GM21381 (cell line): ENCODE data around the gene ZNF521.

Experiments
- ATAC-seq: cut with Tn5 transposase; IDR thresholded peaks from one replicate; pipeline ENCODE4 v1.9.1; 2021; ENCODE audit warnings: mild to moderate bottlenecking, moderate library complexity; ENCODE audit not compliant: unreplicated experiment

ZNF521 gene

DNA sequence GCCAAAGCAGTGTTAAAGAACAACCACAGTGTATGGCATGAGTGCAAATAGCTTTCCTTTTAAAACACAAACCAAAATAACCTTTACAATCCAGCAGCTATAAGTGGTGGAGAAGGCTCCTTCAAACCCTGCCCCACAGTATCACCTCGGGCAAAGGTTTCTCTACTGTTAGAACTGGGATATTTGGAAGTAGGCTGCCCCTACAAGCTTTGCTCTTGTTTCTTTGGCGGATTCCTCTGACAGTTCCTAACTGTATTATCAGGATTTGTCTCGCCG lies 214.8 kb downstream of the ZNF521 start:
- ATAC-seq = no peak

DNA sequence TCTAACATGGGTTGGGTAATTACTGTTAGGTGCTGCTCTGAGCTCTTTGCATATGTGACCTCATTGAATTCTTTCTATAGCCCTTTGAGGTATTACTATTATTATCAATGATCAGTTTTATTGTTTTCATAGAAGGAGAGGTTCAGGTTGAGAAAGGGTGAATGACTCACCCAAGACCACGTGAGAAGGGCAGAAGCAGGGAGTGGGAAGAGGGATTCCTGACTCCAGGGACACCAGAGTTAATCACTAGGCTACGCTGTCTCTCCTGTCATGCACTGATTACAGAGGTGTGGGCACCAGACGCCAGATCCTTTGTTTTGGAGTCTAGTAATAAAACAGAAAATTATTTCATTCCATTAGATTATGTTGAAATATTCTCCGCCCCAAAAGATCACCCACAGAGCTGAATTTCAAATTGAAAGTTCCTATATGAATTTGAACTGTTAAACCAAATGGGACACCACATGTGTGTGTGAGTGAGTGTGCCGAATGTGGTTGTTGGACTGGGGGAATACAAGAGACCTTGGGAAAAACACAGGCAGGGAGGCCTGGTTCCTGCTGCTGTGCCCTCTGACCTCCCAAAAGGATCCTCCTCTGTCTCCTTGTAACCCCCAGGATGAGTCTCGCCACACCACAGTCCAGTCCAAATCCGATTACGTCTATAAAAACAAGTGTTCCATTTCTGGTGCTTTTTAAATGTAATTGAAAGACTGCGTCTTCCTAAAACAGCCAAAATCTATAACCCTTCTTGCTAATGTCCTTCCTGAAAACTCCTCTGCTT lies 215.4 kb downstream of the ZNF521 start:
- no peak for ATAC-seq

DNA sequence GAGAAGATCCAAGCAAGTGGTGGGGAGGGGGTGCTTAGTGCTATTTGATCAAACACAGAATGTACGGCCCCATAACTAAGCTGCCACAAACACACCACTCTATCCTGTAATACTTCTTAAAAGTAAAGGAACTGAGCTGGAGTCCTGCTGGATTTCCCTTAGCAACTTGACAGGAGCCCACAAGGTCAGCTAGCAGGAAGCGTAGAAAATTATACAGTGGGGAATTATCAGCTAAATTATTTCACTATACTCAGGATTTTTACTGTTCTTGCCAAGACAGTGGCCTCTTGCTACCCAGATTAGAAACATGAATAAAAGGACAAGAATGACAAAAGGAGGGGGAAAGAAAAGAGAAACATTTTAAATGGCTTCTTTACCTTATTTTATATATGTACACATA lies 217.1 kb downstream of the ZNF521 start:
- ATAC-seq = no peak

DNA sequence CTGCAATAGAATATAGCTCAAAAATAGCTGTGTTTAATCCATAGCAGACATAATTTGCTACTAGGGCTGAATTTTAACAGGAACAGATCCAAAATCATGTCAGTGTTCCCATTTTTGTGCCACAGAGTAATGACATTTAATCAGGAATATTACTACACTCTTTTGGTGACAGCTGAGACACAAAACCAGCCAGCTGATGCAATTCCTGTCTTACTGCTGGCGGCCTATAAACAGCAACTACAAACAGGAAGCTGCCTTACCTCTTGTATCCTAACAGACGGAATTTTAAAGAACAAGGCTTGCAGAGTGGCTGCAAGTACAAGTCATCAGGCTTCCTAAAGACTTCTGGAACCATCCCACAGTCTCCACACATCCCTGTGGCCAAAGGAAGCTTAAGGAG lies 218.1 kb downstream of the ZNF521 start:
- no peak for ATAC-seq

DNA sequence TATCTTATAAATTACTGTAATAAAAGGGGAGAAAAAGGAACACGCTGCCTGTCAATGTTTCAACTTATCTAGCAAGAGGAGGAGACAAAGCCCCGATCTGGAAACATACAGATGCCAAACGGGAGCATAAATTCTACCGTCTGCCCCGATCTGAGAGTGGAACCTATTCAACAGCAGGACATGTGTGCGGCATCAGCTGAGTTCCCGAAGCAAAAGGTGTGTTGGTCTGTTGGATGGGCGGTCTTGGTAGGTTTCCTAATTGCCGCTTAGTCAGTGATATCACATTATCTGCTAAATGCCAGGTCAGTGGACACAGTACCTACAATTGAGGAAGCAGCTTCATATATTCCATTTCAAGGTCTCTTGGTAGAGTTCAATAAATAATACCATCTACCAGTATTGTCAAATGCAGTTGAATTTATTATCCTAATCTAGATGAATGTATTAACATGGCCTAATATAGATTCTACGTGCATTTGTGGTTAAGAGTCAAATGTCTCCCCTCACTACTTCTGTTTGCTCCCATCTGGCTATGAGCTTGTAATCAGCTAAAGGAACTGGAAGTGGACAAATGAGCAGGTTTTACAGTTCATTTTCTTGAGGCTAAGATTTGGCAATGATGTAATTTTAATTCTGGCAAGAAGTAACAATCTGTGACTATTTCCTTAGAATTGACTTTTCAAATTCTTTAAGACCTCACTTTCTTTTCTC lies 219.0 kb downstream of the ZNF521 start:
- no peak for ATAC-seq

DNA sequence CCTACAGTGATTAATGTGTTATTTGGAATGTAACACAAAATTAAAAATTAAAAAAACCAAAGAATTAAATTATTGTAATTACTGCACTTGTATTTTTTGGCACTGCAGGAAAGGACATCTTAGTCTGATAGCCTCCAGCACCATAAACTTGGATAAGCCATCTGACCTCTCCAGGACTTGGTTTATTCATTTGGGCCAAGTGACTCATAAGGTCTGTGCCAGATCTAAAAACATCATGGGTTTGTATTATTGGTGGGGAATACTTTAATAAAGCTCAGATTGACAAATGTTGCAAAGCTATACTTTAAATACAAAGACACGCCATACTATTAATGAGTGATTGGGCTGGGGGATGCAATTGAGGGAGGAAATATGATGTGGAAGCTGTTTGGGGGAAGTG lies 225.2 kb downstream of the ZNF521 start:
- ATAC-seq = no peak

DNA sequence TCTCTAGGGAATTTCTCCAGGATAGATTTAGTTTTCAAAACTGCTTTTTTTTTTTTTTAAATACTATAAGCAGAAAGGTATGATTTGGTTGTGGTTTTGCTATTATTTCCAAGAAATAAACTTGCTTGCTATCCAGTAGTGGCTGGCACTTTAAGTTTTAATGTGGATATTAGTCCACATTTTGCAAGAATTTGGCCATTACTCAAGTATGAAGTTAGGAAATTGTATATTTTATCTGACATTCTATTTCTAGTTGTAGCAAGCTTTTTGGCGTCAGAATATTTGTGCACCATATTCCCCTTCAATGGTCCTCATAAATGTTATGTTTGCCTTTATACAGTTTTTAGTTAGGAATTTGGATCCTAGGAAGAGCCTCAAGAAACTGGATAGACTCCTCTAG lies 226.3 kb downstream of the ZNF521 start:
- no peak for ATAC-seq

DNA sequence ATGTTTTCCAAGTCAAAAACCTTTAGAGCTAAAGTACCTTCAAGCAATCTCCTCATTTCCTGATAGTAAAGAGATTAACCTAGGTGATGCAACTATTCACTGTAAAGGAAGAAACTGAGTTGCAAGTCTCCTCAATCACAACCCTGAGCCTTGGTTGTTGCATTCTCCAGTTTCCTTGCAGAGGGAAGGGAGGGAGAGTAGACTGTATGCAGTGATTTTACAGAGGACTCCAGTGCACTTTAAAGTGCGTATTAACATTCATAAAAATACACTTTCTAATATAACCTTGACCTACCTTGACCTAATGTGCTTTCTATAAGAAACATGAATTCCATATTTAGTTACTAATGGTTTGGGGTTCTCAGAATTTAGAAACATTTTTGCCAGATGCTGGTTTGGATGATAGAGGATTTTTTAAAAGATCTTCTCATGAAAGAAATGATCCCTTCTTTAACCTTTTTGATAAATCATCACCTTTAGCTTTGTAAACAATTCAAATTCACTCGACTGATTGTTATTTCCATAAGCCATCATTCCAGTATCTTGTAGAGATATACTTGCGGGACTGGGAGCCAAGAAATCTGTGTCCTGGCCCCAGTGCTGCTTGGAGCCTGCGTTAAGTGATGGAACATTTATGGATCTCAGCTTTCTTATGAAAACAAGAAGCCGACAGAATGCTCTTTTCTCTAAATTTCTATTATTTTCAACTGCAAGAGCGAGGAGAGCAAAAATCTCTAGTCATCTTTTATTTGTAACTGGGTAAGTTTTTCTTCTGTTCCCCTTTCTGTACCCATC lies 228.3 kb downstream of the ZNF521 start:
- no peak for ATAC-seq

DNA sequence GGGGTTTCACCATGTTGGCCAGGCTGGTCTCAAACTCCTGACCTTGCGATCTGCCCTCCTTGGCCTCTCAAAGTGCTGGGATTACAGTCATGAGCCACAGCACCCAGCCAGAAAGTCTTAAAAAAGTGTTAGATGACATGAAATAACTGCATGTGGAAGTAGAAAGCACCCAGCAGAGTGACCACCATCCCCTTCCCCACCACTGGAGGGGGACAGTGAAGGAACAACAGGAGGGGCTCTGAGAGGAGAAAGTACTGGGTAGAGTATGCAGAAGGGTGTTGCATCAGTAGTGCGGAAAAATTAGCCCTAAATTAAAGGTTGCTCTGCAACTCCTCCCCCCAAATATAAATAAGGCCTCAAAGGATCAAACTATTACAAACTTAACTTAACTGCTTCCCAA lies 230.5 kb downstream of the ZNF521 start:
- no peak for ATAC-seq

DNA sequence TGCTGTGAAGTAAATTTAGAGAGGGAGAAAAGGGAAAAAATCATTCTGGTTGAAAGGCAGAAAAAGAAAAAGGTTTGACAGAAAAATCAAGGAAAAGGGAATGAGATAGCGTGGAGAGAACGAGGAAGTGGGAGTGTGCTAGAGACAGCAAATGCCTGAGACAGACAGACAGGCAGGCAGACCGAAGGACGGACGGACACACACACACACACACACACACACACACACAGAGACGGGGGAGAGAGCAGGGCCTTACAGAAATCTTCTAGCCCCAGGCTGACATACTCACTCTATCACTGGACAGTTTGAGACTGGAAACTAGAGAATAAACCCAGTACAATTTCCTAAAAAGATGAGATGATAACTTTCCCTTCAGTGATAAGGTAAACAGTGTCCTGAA lies 238.4 kb downstream of the ZNF521 start:
- no peak for ATAC-seq

DNA sequence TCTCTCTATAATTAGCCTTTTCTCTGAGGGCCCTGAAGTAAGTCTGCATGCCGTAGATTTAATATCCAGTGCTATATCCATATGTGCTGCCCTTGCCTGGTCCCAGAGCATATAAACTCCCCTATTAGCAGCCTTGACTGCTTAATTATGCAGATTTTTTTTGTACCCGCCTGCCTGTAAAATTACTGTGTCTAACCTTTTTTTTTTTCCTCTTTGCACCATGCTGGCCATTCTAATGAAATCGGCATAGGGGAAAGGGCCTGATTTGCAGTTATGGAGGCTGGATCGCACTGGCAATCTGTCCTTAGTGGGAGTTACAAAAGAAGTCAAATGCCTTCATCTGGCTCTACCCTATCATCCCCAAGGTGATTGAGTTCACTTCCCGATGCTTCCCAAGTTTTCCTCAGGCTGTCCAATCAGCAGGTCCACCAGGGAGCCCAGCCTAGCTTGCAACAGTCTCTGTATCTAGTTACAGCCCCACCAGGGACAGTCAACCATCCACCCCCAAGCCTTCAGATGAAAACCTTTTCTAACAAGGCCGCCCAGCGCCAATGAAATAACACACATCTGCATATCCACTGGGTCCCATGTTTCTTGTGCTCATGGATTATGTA lies 239.0 kb downstream of the ZNF521 start:
- no peak for ATAC-seq

DNA sequence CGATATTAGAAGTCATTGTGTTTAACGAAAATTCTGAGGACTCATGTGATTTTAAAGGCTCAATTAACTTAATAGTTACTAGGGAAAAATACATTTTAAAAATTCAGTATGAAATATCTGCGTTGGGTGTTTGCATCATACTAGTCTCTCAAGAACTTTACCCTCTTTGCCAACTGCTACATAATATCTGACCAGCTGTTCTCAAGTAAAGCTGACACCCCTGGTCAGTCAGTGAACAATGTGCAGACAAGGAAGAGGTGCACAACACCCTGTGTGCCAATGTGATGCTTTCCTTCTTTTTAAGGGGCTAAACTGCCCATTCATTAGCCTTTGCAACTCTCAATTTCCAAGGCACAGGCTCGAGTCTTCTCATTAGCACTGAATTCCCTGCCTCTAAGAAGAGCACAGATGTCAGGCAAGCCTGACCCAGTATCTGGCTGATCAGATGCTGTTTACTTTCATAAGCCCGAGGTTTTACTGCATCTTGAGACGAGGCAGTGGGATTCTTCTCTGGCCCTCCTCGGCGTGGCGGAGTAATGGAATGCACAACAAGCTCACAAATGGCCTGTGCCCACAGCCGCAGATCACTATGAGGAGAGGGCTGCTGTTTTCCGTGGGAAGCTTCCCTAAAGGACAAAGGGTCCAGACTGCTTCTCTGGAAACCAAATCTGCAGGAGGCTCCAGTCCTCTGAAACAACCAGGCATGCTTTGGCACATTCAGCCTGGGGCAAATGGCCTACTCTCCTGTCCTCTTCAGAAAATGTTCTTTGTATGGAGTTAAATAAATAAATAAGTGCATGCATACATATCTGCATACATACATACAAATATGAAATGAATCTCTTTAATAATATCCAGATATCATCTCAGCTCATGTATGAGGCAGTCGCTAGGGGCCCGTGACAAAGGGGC lies 240.3 kb downstream of the ZNF521 start:
- ATAC-seq = no peak

DNA sequence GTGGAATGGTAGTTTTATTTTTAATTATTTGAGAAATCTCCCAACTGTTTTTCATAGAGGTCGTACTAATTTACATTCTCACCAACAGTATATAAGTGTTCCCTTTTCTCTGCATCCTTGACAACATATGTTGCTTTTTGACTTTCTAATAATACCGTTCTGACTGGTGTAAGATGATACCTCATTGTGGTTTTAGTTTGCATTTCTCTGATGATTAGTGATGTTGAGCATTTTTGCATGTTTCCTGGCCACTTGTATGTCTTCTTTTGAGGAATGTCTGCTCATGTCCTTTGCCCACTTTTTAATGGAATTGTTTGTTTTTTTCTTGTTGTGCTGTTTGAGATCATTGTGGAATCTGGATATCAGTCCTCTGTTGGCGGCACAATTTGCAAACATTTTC lies 242.5 kb downstream of the ZNF521 start:
- ATAC-seq = no peak

DNA sequence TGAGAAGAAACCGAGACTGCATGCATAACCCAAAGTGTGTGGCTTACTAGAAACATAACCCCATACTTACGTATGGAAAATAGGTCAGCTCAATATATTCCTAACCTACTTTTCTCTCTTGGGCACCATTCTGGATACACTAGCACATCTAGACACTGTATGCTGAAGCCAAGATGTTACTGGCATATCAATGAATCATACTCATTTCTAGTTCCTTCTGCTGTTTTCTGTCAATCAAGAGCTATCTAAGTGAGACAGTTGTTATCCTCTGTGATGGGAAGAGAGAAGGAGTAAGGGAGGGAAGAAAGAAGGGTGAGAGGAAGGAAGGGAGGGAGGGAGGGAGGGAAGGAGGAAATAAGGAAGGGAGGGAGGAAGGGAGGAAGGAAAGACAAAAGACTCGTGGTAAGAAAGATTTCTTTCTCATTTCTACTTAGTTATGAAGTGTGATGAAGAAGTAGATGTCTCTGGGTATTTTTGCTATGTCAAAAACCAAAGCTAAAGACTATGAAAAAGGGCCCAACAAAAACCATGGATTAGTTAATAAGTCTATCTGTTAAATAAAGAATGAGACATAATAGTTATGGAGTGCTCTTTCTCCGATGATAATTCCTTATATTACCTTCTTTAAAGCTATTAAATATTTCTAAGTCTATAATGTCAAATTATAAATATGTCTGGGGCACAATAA lies 248.4 kb downstream of the ZNF521 start:
- ATAC-seq = no peak

DNA sequence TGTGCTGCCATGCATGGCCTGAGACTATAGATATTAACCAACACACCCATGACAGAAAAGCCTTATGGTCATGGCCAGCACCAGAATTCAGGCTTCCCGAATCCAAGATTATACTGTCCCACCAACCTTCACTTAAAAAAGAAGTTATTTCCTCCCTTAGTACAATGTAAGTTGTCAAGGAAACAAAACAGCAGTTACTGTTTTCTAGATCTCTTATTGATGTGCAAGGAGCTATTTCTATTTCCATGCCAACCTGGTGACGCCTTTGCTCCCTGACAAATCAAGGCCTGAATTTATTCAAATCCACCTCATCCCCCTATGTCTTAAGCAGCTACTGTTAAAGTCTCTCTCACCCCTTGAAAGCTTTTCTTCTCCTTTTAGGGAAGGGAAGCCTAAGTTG lies 249.3 kb downstream of the ZNF521 start:
- ATAC-seq = no peak

DNA sequence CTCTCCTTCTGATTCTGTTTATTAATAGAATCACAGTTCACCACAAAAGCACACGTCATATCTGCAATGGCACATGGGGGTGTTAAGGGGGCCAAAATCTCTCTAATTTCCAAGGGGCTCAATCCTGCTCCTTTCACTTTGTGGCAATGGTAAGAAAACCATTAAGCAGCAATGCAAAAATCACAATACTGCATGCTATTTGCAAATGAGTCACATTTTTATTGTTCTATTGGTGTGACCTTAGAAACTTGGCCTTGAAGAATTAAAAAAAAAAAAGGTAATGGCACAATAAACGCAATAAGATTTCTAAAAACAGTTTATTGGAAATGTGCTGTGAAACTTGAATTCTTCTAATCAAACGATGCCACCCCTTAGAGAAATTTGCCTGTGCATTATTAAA lies 251.5 kb downstream of the ZNF521 start:
- no peak for ATAC-seq

DNA sequence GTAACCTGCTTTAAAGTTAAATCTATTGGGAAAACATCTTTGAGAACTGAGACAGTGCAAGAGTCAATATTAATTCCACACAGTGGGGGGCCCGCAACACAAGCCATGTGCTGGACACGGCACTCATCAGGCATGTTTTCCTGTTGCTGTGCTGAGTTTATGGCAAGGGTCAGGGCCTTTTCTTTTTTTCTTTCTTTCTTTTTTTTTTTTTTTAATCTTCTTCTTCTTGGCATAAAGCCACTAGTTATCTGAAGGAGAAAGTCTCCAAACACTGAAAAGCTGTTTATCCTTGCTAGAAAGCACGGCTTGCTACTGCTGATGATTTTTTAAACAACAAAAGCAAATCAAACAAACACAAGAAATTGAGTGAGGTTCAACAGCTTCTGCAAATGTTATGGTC lies 252.1 kb downstream of the ZNF521 start:
- no peak for ATAC-seq

DNA sequence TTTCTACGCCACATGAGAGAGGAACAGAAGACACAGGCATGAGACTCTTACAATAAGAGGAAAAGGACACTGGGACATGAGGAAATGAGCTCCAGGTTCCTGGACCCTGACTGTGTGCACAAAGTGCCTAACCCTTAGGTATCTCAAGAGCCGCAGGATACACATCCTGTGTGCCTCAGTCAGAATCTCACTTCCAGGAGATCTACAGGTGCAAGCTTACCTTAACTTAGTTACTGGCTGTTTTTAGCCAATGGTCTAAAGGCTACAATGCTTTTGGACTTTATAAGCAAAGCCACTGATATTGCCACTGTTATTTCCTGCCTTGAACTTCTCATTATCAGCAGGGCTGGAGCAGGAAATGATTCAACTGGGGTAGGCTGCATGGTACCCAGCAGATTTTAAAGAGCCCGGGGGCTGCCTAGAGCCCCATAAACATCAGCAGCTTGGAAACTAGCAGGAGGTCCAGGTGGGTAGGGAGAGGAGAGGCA lies 254.4 kb downstream of the ZNF521 start:
- no peak for ATAC-seq

DNA sequence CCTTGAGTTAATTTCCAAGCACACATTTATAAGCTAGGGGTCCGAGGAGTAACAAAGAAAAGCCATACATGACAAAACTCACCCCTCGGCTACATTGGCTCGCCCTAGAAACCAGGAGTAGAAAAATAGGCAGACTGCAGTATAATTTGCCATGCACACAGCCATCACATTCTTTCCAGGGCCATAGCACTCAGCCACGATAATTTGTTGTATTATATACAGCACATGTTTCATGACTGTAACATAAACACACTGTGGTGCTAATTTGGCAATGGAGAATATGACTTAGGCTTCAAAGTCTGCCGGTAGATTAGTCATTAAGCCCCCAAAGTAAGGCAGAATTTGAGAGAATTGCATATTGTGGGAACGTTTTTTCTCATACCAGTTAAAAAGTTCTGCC lies 254.9 kb downstream of the ZNF521 start:
- no peak for ATAC-seq

DNA sequence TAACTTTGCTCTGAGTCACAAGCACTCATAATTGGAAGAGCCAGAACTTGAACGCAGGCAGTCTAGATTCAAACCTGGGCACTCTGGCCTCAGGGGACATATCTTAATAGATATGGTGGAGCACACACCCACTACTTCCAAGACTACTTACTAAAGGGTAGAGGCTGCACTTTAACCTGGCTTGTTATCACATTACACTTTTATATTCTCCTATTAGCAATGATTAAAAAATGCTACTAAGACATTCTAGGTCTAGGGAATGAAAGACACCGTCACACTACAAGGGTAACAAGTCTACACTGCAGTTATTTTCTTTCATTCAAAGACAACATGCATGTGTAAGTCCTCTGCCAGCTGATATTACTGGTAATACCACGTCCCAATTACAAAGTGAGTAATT lies 258.8 kb downstream of the ZNF521 start:
- ATAC-seq = no peak
